NAMALWA (cell line): ENCODE data around the gene SERTAD1.

ENCODE experiments used
- DNase-seq: peaks from one replicate; pipeline ENCODE4 v3.0.0-alpha.2; 2015; ENCODE audit warnings: low spot score

SERTAD1 gene

DNA sequence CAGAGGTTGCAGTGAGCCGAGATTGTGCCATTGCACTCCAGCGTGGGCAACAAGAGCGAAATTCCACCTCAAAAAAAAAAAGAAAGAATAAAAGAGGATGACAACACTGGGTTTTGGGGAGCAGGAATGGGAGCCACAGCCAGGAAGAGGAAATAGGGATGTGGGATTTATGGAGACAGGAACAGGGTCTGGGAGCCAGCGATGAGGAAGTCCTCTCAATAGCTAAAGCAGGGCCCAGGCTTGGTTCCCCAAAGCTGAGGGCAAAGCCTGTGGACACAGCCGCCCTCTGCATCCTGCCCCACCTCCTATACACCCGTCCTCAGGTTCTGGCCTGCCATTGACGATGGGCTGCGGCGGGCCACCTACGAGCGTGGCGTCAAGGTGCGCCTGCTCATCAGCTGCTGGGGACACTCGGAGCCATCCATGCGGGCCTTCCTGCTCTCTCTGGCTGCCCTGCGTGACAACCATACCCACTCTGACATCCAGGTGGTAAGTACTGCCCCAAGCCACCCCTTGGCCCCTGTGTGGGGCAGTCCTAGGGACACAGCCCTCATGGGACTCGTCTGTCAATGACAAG lies 49.4 kb downstream of the SERTAD1 start:
- DNase-seq = no peak

DNA sequence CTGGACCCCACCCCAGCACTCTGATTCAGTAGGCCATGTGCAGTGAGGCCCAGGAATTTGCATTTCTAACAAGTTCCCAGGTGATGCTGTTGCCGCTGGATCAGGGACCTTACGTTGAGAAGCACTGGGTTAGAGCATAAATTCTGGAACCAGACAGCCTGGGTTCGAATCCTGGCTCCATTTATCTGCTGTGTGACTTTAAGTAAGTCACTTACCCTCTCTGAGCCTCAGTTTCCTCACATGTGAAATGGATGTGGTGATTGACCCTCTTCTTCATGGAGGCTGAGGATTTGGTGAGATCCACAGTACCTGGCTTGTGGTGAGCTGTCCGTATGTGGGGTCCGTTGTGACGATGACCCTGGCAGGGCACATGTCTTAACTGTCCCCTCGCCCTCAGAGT lies 51.7 kb downstream of the SERTAD1 start:
- no peak for DNase-seq

DNA sequence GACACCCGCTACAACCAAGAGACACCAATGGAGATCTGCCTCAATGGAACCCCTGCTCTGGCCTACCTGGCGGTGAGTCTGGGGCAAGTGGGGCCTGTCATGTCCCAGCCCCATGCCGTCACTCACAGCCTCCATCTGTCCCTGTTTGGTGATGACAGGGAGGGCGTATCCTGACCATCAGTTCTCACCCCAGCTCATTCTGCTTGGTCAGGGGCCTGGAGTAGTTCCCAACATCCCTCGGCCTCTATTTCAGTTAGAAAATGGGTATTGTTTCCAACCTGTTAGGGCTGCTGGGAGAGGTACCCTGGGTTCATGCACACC lies 54.0 kb downstream of the SERTAD1 start:
- DNase-seq = no peak
